IPS DF 6.9 (cell line): ENCODE data around the gene PPP2R2C.

Source experiments
- DNase-seq: peaks from one replicate; pipeline ENCODE4 v3.0.0-alpha.2; 2013; ENCODE audit warnings: low read depth, low spot score
- H3K27ac ChIP-seq: one replicate; pipeline ENCODE4 v1.5.1; 2013; ENCODE audit warnings: low read length, control low read depth
- H3K27me3 ChIP-seq: 2 replicates; pipeline ENCODE4 v1.6.1; 2013; ENCODE audit warnings: mild to moderate bottlenecking, low read length; ENCODE audit not compliant: control insufficient read depth, insufficient read depth
- H3K36me3 ChIP-seq: 2 replicates; pipeline ENCODE4 v1.6.1; 2013; ENCODE audit warnings: low read length; ENCODE audit not compliant: control insufficient read depth, insufficient read depth
- H3K4me1 ChIP-seq: 2 replicates; pipeline ENCODE4 v1.6.1; 2013; ENCODE audit warnings: low read length; ENCODE audit not compliant: control insufficient read depth, insufficient read depth
- H3K4me3 ChIP-seq: 2 replicates; pipeline ENCODE4 v1.5.1; 2013; ENCODE audit warnings: mild to moderate bottlenecking, low read length
- H3K9me3 ChIP-seq: 2 replicates; pipeline ENCODE4 v1.6.1; 2013; ENCODE audit warnings: low read length, inconsistent platforms; ENCODE audit not compliant: control insufficient read depth, insufficient read depth
- WGBS: extraction: QIAGEN DNeasy Blood & Tissue Kit; methylation state at CpG from one replicate; pipeline ENCODE4 v1.1.7; 2013; ENCODE audit warnings: mixed read lengths, missing lambda C conversion rate; ENCODE audit not compliant: insufficient read length, insufficient coverage; 5-methylcytosine and 5-hydroxymethylcytosine counted together

Gene PPP2R2C

DNA sequence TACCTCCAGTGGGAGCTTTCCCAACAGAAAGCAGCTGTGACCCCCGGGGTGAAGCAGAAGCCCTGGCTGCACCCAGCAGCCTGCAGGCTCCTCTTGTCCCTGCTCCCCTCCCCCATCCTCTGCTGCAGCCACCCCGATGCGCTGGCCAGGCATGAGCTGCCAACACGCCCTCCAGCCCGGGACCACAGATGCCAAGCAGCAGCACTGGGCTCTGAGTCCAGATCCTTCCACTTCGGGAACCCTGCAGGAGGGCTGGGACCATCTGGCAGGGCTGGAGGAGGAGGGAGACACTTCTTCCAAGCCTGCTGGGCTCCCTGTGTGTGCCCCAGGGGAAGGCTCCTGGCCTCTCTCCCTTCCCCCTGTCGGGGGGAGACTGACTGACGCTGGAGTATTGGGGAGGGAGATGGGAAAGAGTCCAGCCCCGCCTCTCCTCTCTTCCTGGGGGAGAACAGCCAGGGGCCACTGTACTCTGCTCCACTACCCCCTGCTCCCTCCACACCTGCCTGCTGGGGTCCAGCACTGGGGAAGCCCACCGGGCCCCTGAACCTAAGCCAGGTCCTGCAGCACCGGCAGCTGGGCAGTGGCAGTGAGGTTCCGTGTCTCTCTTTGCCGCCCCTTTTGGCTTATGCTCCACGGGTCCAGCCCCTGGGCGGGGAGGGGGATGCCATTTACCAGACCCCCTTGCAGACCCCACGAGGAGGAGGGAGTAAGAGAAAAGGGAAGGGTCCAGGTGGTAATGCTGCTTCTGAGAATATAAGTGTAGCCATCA is 55.7 kb downstream of the PPP2R2C start:
- H3K27me3 ChIP-seq, result no peaks in the 10 kb centered on the region
- no peaks in the 10 kb centered on the region for H3K9me3 ChIP-seq
- no peak for DNase-seq
- peaks cover 3% of the 10 kb centered on the region; the same call in 1 of the 2 replicates for H3K4me1 ChIP-seq
- WGBS, result no CpG with 5 or more reads among the region's 16 CpGs
- no peak overlapping the region for H3K4me3 ChIP-seq
- H3K36me3 ChIP-seq, result no peaks in the 10 kb centered on the region
- no peak overlapping the region for H3K27ac ChIP-seq

DNA sequence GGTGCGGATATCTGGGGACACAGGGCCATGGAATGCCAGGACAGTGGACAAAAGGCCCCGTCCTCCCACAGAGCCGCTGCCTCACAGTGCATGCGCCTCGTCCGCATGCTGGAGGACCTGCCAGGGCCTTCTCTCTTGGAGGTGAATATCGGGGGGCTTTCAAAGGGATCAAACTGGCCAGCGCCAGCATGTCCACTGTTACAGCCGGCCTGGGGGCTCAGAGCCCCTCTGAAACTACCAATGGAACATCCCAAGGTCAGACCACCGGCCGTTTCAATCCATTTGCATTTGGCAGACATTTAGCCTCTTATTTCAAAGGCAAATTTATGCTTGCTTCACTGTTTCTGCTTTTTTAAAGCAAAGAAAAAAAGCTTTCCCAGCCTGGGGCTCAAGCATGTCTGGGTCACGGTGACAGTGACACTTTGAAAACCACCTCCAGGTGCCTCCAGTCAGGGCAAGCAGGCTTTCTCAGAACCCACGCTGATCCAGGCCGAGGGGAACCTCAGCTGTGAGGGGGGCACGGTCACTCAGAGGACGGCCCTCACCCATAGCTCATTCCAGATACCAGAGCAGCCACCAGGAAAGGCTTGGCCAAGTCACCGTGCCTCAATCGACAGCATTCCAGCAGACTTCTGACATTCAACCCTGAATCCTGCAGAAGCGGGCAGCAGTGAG is 57.2 kb downstream of the PPP2R2C start:
- no peak overlapping the region for H3K4me3 ChIP-seq
- no peak for DNase-seq
- no CpG with 5 or more reads among the region's 19 CpGs for WGBS
- no peaks in the 10 kb centered on the region for H3K36me3 ChIP-seq
- no peaks in the 10 kb centered on the region for H3K27me3 ChIP-seq
- peaks cover 3% of the 10 kb centered on the region; the same call in 1 of the 2 replicates for H3K4me1 ChIP-seq
- no peak overlapping the region for H3K27ac ChIP-seq
- H3K9me3 ChIP-seq, result no peaks in the 10 kb centered on the region

- H3K4me3 ChIP-seq, result no peak overlapping the region
- H3K36me3 ChIP-seq, result no peaks in the 10 kb centered on the region
- no CpG with 5 or more reads among the region's 6 CpGs for WGBS
- H3K27ac ChIP-seq, result no peak overlapping the region
- H3K9me3 ChIP-seq, result no peaks in the 10 kb centered on the region
- no peak for DNase-seq
- peaks cover 3% of the 10 kb centered on the region; the same call in 1 of the 2 replicates for H3K4me1 ChIP-seq
- no peaks in the 10 kb centered on the region for H3K27me3 ChIP-seq
Measured at GRCh38 chr4:6414578-6414977, 57.8 kb downstream of the PPP2R2C start.

- Histone ChIP-seq H3K27ac (no peak overlapping the region), H3K4me1 (peaks cover 3% of the 10 kb centered on the region; the same call in 1 of the 2 replicates), H3K36me3 (no peaks in the 10 kb centered on the region), H3K4me3 (no peak overlapping the region), H3K9me3 (no peaks in the 10 kb centered on the region), H3K27me3 (no peaks in the 10 kb centered on the region)
- no CpG with 5 or more reads among the region's 6 CpGs for WGBS
- DNase-seq, result no peak
Measured at GRCh38 chr4:6410664-6411063, 61.8 kb downstream of the PPP2R2C start.

GRCh38 chr4:6410068-6410467 is 62.3 kb downstream of the PPP2R2C start:
- Histone ChIP-seq H3K36me3 (no peaks in the 10 kb centered on the region), H3K4me1 (0 out of 2 replicates have a peak, but pooled peaks cover 2% of the 10 kb centered on the region), H3K4me3 (no peak overlapping the region), H3K27me3 (no peaks in the 10 kb centered on the region), H3K27ac (no peak overlapping the region), H3K9me3 (no peaks in the 10 kb centered on the region)
- no peak for DNase-seq
- WGBS, result no CpG with 5 or more reads among the region's 11 CpGs

DNA sequence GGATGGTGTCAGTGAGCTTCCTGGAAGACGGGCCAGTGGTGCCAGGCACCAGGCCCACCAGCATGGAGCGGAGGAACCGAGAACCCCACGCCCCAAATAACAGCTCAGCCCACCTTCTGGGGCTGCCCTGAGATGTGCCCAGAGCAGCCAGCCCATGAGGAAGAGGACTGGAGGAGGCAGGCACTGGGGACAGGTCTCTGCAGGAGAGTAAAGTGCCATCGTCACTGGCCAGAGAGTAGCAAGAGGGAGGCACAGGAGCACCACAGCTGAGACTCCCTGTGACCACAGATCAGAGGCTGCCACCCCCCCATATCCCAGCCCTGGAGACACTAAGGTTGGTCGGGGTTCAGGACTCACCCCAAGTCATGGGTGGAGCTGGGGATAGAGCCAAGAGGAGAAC is 63.0 kb downstream of the PPP2R2C start:
- no peak overlapping the region for H3K4me3 ChIP-seq
- no peaks in the 10 kb centered on the region for H3K36me3 ChIP-seq
- no peak for DNase-seq
- no peak overlapping the region for H3K27ac ChIP-seq
- no CpG with 5 or more reads among the region's 6 CpGs for WGBS
- H3K4me1 ChIP-seq, result no peaks in the 10 kb centered on the region
- no peaks in the 10 kb centered on the region for H3K27me3 ChIP-seq
- H3K9me3 ChIP-seq, result no peaks in the 10 kb centered on the region

- Histone ChIP-seq H3K4me1 (no peaks in the 10 kb centered on the region), H3K9me3 (no peaks in the 10 kb centered on the region), H3K36me3 (no peaks in the 10 kb centered on the region), H3K27me3 (no peaks in the 10 kb centered on the region), H3K4me3 (no peak overlapping the region), H3K27ac (no peak overlapping the region)
- WGBS, result no CpG with 5 or more reads among the region's 4 CpGs
- DNase-seq, result no peak
Measured at GRCh38 chr4:6408263-6408662, 64.2 kb downstream of the PPP2R2C start.

- H3K4me3 ChIP-seq, result no peak overlapping the region
- H3K27me3 ChIP-seq, result no peaks in the 10 kb centered on the region
- DNase-seq, result no peak
- no peaks in the 10 kb centered on the region for H3K36me3 ChIP-seq
- no CpG with 5 or more reads among the region's 2 CpGs for WGBS
- H3K4me1 ChIP-seq, result no peaks in the 10 kb centered on the region
- no peaks in the 10 kb centered on the region for H3K9me3 ChIP-seq
- no peak overlapping the region for H3K27ac ChIP-seq
Measured at GRCh38 chr4:6405397-6405706, 67.1 kb downstream of the PPP2R2C start.

DNA sequence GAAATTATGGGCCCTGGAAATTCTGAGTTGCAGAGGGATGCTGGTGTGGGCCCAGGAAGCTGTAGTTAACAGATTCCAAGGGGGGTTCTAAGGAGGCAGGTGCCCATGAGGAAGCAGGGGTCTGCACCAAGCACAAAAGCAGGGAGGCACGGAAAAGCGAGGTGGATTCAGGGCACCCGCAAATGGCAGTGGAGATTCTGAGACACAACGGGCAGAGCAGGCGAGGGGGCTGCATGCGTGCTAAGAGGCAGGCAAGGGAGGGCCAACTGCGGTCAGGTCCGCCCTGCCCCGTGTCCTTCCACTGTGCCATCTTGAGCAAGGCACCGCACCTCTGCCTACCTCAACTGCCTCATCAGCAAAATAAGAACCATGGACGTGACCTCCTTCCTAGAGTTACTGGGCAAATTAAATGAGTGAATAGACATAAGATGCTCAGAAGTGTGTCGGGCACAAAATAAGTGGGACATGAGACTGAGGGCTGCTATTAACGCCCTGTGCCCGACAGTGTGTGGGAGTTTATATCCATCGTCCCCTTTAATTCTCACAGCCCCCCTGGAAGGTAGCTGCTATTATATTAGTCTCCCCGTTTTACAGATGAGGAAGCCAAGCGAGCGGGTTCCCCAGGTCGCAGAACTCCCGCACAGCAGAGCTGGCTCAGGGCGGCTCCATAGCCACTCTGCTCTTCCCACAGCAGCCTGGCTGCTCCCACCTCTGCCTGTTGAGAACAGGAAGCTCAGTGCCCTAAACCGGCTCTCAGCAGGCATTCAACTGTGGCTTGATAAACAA is 67.6 kb downstream of the PPP2R2C start:
- Histone ChIP-seq H3K4me1 (no peaks in the 10 kb centered on the region), H3K4me3 (no peak overlapping the region), H3K27ac (no peak overlapping the region), H3K36me3 (no peaks in the 10 kb centered on the region), H3K27me3 (no peaks in the 10 kb centered on the region), H3K9me3 (no peaks in the 10 kb centered on the region)
- WGBS, result no CpG with 5 or more reads among the region's 22 CpGs
- DNase-seq, result no peak

GRCh38 chr4:6403400-6403685 is 69.1 kb downstream of the PPP2R2C start:
- Histone ChIP-seq H3K9me3 (no peaks in the 10 kb centered on the region), H3K36me3 (no peaks in the 10 kb centered on the region), H3K4me3 (no peak overlapping the region), H3K27me3 (no peaks in the 10 kb centered on the region), H3K27ac (no peak overlapping the region), H3K4me1 (no peaks in the 10 kb centered on the region)
- no peak for DNase-seq
- no CpG with 5 or more reads among the region's 7 CpGs for WGBS
